SU-DHL-6 (cell line): Measurements from ENCODE around the gene BOLA1.

ENCODE experiments used
- H2AFZ ChIP-seq: fragments of 200-600 bp; sonication (generic); 2 replicates; pipeline ENCODE4 v1.6.1; 2014; ENCODE audit warnings: low read depth, mild to moderate bottlenecking, moderate library complexity, mixed read lengths, antibody characterized with exemption, low read length; ENCODE audit not compliant: severe bottlenecking
- H3F3A ChIP-seq: fragments of 200-600 bp; shearing (Covaris generic); 2 replicates; pipeline ENCODE4 v1.6.0; 2016; ENCODE audit warnings: antibody characterized with exemption, mild to moderate bottlenecking; ENCODE audit not compliant: insufficient read depth
- H3K27ac ChIP-seq: fragments of 200-600 bp; sonication (generic); 2 replicates; pipeline ENCODE4 v1.5.1; 2016; ENCODE audit warnings: low read depth, mild to moderate bottlenecking, low read length, moderate library complexity, mixed read lengths
- H3K27me3 ChIP-seq: fragments of 200-600 bp; sonication (generic), shearing (Covaris generic); 2 replicates; pipeline ENCODE4 v1.6.0; 2014; ENCODE audit warnings: mild to moderate bottlenecking, low read length
- H3K36me3 ChIP-seq: fragments of 200-600 bp; sonication (generic); 2 replicates; pipeline ENCODE4 v1.6.1; 2014; ENCODE audit warnings: mild to moderate bottlenecking, low read length, mixed read lengths
- H3K4me2 ChIP-seq: fragments of 300-600, 200-600 bp; shearing (Covaris generic), sonication (generic); 2 replicates; pipeline ENCODE4 v1.6.0; 2014; ENCODE audit warnings: low read length, low read depth, mild to moderate bottlenecking; ENCODE audit not compliant: poor library complexity, severe bottlenecking
- H3K4me3 ChIP-seq: fragments of 200-600 bp; sonication (generic); 2 replicates; pipeline ENCODE4 v1.5.1; 2014; ENCODE audit warnings: antibody characterized with exemption, low read length, mild to moderate bottlenecking, mixed read lengths; ENCODE audit not compliant: insufficient read depth, poor library complexity, severe bottlenecking
- H3K79me2 ChIP-seq: fragments of 200-600 bp; sonication (generic); 2 replicates; pipeline ENCODE4 v1.6.1; 2014; ENCODE audit warnings: mild to moderate bottlenecking, low read length, moderate library complexity; ENCODE audit not compliant: insufficient read depth
- H3K9ac ChIP-seq: fragments of 200-600 bp; sonication (generic); 2 replicates; pipeline ENCODE4 v1.7.0; 2014; ENCODE audit warnings: mild to moderate bottlenecking, low read length
- H3K9me2 ChIP-seq: fragments of 200-600 bp; sonication (generic); replicated peaks from 2 replicates; pipeline ENCODE4 v1.6.1; 2014; ENCODE audit warnings: low read length; ENCODE audit not compliant: insufficient read depth
- H3K9me3 ChIP-seq: fragments of 200-600 bp; sonication (generic); 2 replicates; pipeline ENCODE4 v1.6.1; 2014; ENCODE audit warnings: low read length, mixed read lengths; ENCODE audit not compliant: insufficient read depth
- H4K20me1 ChIP-seq: fragments of 200-600 bp; sonication (generic); 2 replicates; pipeline ENCODE4 v1.6.1; 2014; ENCODE audit warnings: low read depth, mild to moderate bottlenecking, antibody characterized with exemption, low read length, moderate library complexity, mixed read lengths
- EZH2phosphoT487 ChIP-seq: fragments of 200-600 bp; sonication (generic), shearing (Covaris generic); conservative IDR thresholded peaks from 2 replicates; pipeline ENCODE4 v1.6.1; 2018; ENCODE audit warnings: mild to moderate bottlenecking, antibody characterized with exemption, low read length, moderate library complexity, mixed read lengths
- TF ChIP-seq, protein P1 (sequence below): fragments of 200-600 bp; sonication (generic); IDR thresholded peaks from one replicate; pipeline ENCODE4 v1.5.1; 2017; ENCODE audit warnings: antibody characterized with exemption, mild to moderate bottlenecking, low read length, moderate library complexity; ENCODE audit not compliant: insufficient read depth, poor library complexity, severe bottlenecking

Gene BOLA1

DNA sequence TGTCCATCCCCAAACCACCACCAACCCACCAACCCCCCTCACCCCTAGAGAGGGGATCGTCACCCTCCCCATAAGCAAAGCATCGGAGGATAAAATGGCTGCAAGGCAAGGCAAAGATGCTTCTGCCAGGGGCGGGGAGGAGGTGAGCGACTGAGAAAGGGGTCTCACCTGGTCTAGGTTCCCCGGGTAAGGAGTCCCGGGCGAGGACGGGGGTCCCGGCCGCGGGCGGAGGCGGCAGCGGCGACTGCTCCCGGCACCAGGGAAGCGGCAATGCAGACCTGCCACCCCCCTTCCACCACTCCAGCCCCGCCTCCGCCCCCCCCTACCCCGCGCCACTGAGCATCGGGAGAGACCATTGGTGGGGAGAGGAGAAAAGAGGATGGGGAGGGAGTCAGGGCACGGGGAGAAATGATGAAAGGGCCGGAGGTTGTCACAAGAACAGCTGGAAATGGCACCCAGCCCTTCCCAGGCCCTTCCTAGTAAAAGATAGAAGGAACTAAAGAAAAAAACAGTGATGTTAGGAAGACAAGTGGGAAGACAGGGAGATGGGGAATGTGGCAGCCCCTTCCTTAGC, 18.3 kb downstream of the BOLA1 start, which contains the start of gene SV2A:
Gene SV2A, minus strand, starts transcription at position 274 of the 574 bp plus-strand sequence. CDS start 4,004 bp downstream, outside the sequence.
- Histone ChIP-seq H4K20me1 (no peaks in the 10 kb centered on the region), H3K9me3 (no peaks in the 10 kb centered on the region), H3K4me2 (no peak within 1 kb of the TSS), H3K27me3 (no peaks in the 10 kb centered on the region), H3K9ac (no peak within 1 kb of the TSS), H3K4me3 (no peak within 1 kb of the TSS), H3K9me2 (no peaks in the 10 kb centered on the region), H2AFZ (no peak within 1 kb of the TSS), H3F3A (0 out of 2 replicates have a peak, but pooled peaks cover 3% of the 10 kb centered on the region), H3K79me2 (no peaks in the 10 kb centered on the region), H3K36me3 (no peaks in the 10 kb centered on the region), H3K27ac (no peak within 1 kb of the TSS)
- TF ChIP-seq EZH2phosphoT487 = no peak
- TF ChIP-seq, protein P1, sequence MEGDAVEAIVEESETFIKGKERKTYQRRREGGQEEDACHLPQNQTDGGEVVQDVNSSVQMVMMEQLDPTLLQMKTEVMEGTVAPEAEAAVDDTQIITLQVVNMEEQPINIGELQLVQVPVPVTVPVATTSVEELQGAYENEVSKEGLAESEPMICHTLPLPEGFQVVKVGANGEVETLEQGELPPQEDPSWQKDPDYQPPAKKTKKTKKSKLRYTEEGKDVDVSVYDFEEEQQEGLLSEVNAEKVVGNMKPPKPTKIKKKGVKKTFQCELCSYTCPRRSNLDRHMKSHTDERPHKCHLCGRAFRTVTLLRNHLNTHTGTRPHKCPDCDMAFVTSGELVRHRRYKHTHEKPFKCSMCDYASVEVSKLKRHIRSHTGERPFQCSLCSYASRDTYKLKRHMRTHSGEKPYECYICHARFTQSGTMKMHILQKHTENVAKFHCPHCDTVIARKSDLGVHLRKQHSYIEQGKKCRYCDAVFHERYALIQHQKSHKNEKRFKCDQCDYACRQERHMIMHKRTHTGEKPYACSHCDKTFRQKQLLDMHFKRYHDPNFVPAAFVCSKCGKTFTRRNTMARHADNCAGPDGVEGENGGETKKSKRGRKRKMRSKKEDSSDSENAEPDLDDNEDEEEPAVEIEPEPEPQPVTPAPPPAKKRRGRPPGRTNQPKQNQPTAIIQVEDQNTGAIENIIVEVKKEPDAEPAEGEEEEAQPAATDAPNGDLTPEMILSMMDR = no peak

DNA sequence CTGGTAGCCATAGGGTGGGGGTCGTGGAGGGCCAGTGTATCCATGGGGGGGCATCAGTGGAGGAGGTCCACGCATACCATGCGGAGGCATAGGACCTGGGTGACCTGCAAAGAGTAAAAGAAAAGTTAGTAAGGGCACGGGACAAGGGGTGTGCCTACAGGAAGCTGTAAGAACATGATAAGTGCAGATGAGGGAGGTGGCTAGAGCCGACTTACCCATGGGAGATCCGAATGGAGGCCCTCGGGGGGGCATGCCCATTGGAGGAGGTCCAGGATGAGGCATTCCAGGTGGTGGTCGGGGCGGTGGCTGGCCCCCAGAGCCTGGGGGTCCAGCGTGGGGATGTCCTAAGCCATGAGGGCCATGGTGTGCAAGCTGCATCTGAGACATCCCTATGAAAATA, 24.3 kb downstream of the BOLA1 start:
- Histone ChIP-seq H4K20me1 (no peaks in the 10 kb centered on the region), H3K9me2 (no peaks in the 10 kb centered on the region), H3K4me2 (no peak overlapping the region), H3K27me3 (no peaks in the 10 kb centered on the region), H3K27ac (no peak overlapping the region), H3K79me2 (peaks cover 16% of the 10 kb centered on the region), H3F3A (peaks cover 3% of the 10 kb centered on the region; the same call in 1 of the 2 replicates), H3K4me3 (no peak overlapping the region), H3K9ac (no peak overlapping the region), H2AFZ (no peak overlapping the region), H3K36me3 (peaks cover 16% of the 10 kb centered on the region), H3K9me3 (no peaks in the 10 kb centered on the region)
- TF ChIP-seq, protein P1 = no peak
- TF ChIP-seq EZH2phosphoT487 = no peak

DNA sequence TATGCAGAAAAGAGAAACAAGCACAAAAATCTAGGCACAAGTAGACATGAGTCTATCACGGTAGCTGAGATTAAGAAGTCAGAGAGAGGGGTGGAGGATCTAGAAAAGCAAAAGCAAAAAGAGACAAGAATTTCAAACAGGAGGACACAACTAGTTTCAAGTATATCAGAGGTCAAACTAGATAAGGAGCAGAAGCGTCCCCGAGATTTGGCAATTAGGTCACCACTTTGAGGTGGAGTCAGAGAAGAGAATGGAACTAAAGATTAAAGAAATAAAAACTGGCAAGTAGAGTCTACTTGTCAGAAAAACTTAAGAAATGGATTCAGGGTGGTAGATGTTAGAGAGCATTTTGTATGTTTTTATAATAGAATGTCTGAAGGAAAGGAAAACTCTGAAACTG, 26.0 kb downstream of the BOLA1 start:
- TF ChIP-seq, protein P1 = no peak
- Histone ChIP-seq H4K20me1 (no peaks in the 10 kb centered on the region), H3K27me3 (no peaks in the 10 kb centered on the region), H3K79me2 (peaks cover 16% of the 10 kb centered on the region), H3F3A (peaks cover 6% of the 10 kb centered on the region; the same call in 1 of the 2 replicates), H3K27ac (no peak overlapping the region), H3K4me2 (no peak overlapping the region), H3K9ac (no peak overlapping the region), H3K9me3 (no peaks in the 10 kb centered on the region), H2AFZ (no peak overlapping the region), H3K9me2 (no peaks in the 10 kb centered on the region), H3K4me3 (no peak overlapping the region), H3K36me3 (peaks cover 16% of the 10 kb centered on the region)
